Urinary bladder (tissue), 4 donors: ENCODE measurements around the gene ZGRF1. TPM values are rescaled to one million over a fixed set of nuclear protein-coding genes. Genes with fewer than 3 reads are reported as not detected.

ENCODE experiments used
- DNase-seq: peaks from one replicate; pipeline ENCODE4 v3.0.0-alpha.2; 2015; ENCODE audit errors: extremely low spot score
- H3K27ac ChIP-seq: one replicate; pipeline ENCODE4 v1.5.1; 2013; ENCODE audit warnings: low read depth, mild to moderate bottlenecking, moderate library complexity
- H3K36me3 ChIP-seq: one replicate; pipeline ENCODE4 v1.6.1; 2013; ENCODE audit warnings: mild to moderate bottlenecking, moderate library complexity; ENCODE audit not compliant: insufficient read depth
- H3K4me1 ChIP-seq: one replicate; pipeline ENCODE4 v1.6.1; 2013; ENCODE audit warnings: mild to moderate bottlenecking, moderate library complexity; ENCODE audit not compliant: insufficient read depth
- H3K4me3 ChIP-seq: one replicate; pipeline ENCODE4 v1.5.1; 2013; ENCODE audit warnings: low read depth, low read length
- WGBS: extraction: QIAGEN DNeasy Blood & Tissue Kit; methylation state at CpG from one replicate; pipeline ENCODE4 v1.1.7; 2013; 5-methylcytosine and 5-hydroxymethylcytosine counted together
- polyA plus RNA-seq: library from polyadenylated mRNA; stranded (reverse); fragments of 200-250 nt; gene quantifications from one replicate; pipeline ENCODE4 v1.2.3, GENCODE V29; 2013
- total RNA-seq: library from RNA; depleted of rRNA; stranded (reverse); fragments of >200 nt; gene quantifications from one replicate; pipeline ENCODE4 v1.2.3, GENCODE V29; 2014
- donor health status: healthy with polysubstance abuse.
- donor health status: healthy.

ZGRF1 gene
- total and polyA plus RNA-seq, 2 donors: 1.6 to 34.6 TPM

- Histone ChIP-seq H3K4me1 (no peaks in the 10 kb centered on the region), H3K4me3 (no peak overlapping the region), H3K27ac (no peak overlapping the region), H3K36me3 (peaks cover 2% of the 10 kb centered on the region)
- 93% methylated on average over 1 of the region's 1 CpG for WGBS
- no peak for DNase-seq
Observed at GRCh38 chr4:112594993-112595392, 41.7 kb downstream of the ZGRF1 start.

GRCh38 chr4:112593438-112594133 lies 43.1 kb downstream of the ZGRF1 start:
- no peak for DNase-seq
- no peaks in the 10 kb centered on the region for H3K4me1 ChIP-seq
- WGBS: 97% methylated on average over 5 of the region's 5 CpGs
- no peak overlapping the region for H3K4me3 ChIP-seq
- H3K36me3 ChIP-seq: peaks cover 2% of the 10 kb centered on the region
- H3K27ac ChIP-seq: no peak overlapping the region

- Histone ChIP-seq H3K36me3 (peaks cover 2% of the 10 kb centered on the region), H3K27ac (no peak overlapping the region), H3K4me3 (no peak overlapping the region), H3K4me1 (no peaks in the 10 kb centered on the region)
- DNase-seq: no peak
Observed at GRCh38 chr4:112592717-112593116, 44.0 kb downstream of the ZGRF1 start.

GRCh38 chr4:112591593-112591992 lies 45.1 kb downstream of the ZGRF1 start:
- Histone ChIP-seq H3K4me3 (no peak overlapping the region), H3K27ac (no peak overlapping the region), H3K36me3 (peaks cover 2% of the 10 kb centered on the region), H3K4me1 (no peaks in the 10 kb centered on the region)
- 47% methylated on average over 1 of the region's 1 CpG for WGBS
- no peak for DNase-seq

GRCh38 chr4:112589206-112589605 lies 47.5 kb downstream of the ZGRF1 start:
- Histone ChIP-seq H3K4me3 (no peak overlapping the region), H3K27ac (no peak overlapping the region), H3K4me1 (no peaks in the 10 kb centered on the region), H3K36me3 (peaks cover 2% of the 10 kb centered on the region)
- no peak for DNase-seq

GRCh38 chr4:112585977-112586736 lies 50.6 kb downstream of the ZGRF1 start:
- no peak for DNase-seq
- Histone ChIP-seq H3K27ac (no peak overlapping the region), H3K36me3 (no peaks in the 10 kb centered on the region), H3K4me3 (no peak overlapping the region), H3K4me1 (no peaks in the 10 kb centered on the region)
- WGBS: 98% methylated on average over 2 of the region's 2 CpGs

GRCh38 chr4:112567536-112567935 lies 69.2 kb downstream of the ZGRF1 start:
- no peak overlapping the region for H3K27ac ChIP-seq

GRCh38 chr4:112564706-112565270 lies 71.9 kb downstream of the ZGRF1 start:
- DNase-seq: no peak
- Histone ChIP-seq H3K36me3 (no peaks in the 10 kb centered on the region), H3K4me3 (no peak overlapping the region), H3K4me1 (no peaks in the 10 kb centered on the region), H3K27ac (no peak overlapping the region)
- 98% methylated on average over 25 of the region's 25 CpGs for WGBS

More at GRCh38 chr4:112567536-112567935, 69.2 kb downstream of the ZGRF1 start:
- no peaks in the 10 kb centered on the region for H3K4me1 ChIP-seq
- H3K36me3 ChIP-seq: no peaks in the 10 kb centered on the region
- DNase-seq: no peak
- 98% methylated on average over 5 of the region's 5 CpGs for WGBS
- no peak overlapping the region for H3K4me3 ChIP-seq

- no peak for DNase-seq
- Histone ChIP-seq H3K4me1 (no peaks in the 10 kb centered on the region), H3K36me3 (no peaks in the 10 kb centered on the region), H3K4me3 (no peak overlapping the region), H3K27ac (no peak overlapping the region)
- WGBS: 86% methylated on average over 4 of the region's 4 CpGs
Observed at GRCh38 chr4:112563431-112564200, 73.1 kb downstream of the ZGRF1 start.

- DNase-seq: no peak
- Histone ChIP-seq H3K36me3 (peaks cover 2% of the 10 kb centered on the region), H3K4me3 (no peak overlapping the region), H3K27ac (no peak overlapping the region), H3K4me1 (no peaks in the 10 kb centered on the region)
- 85% methylated on average over 2 of the region's 2 CpGs for WGBS
Observed at GRCh38 chr4:112562254-112562879, 74.3 kb downstream of the ZGRF1 start.

GRCh38 chr4:112560084-112560483 lies 76.6 kb downstream of the ZGRF1 start:
- WGBS: 89% methylated on average over 2 of the region's 2 CpGs
- Histone ChIP-seq H3K36me3 (peaks cover 2% of the 10 kb centered on the region), H3K4me1 (no peaks in the 10 kb centered on the region), H3K27ac (no peak overlapping the region), H3K4me3 (no peak overlapping the region)
- no peak for DNase-seq

- peaks cover 2% of the 10 kb centered on the region for H3K36me3 ChIP-seq
- DNase-seq: no peak
- no peaks in the 10 kb centered on the region for H3K4me1 ChIP-seq
- H3K27ac ChIP-seq: no peak overlapping the region
- no peak overlapping the region for H3K4me3 ChIP-seq
- WGBS: 98% methylated on average over 3 of the region's 3 CpGs
Observed at GRCh38 chr4:112559053-112559452, 77.7 kb downstream of the ZGRF1 start.

- no peak overlapping the region for H3K4me3 ChIP-seq
- no peak overlapping the region for H3K27ac ChIP-seq
- DNase-seq: no peak
- 97% methylated on average over 2 of the region's 2 CpGs for WGBS
- H3K4me1 ChIP-seq: no peaks in the 10 kb centered on the region
- peaks cover 2% of the 10 kb centered on the region for H3K36me3 ChIP-seq
Observed at GRCh38 chr4:112557676-112558411, 78.9 kb downstream of the ZGRF1 start.
